Spleen (tissue), 11 donors: Measurements from ENCODE around the gene ATE1. TPM values are rescaled to one million over a fixed set of nuclear protein-coding genes. Genes with fewer than 3 reads are reported as not detected.
"Not testable (repeated sequence)": the region's sequence is repeated elsewhere in the genome, so short reads cannot be mapped to it uniquely, and the experiment has no call there.

Source experiments
- DNase-seq: peaks from one replicate; pipeline ENCODE4 v3.0.0-alpha.2; 2020
- H3K27ac ChIP-seq, 8 donors: fragments of 200-600 bp; sonication (generic) in 7 of 8; 1 replicate in 4 of 8; 2 replicates in 4 of 8; pipeline versions ENCODE4 v1.5.0 to v1.8.0; 2016 to 2021; ENCODE audit warnings: inconsistent platforms in 4 of 8, mild to moderate bottlenecking in 4 of 8, moderate library complexity in 1 of 8
- H3K27me3 ChIP-seq, 7 donors: fragments of 200-600 bp; sonication (generic) in 6 of 7; replicated peaks in 1 of 7; 1 replicate in 4 of 7; 2 replicates in 3 of 7; pipeline versions ENCODE4 v1.5.0 to v1.8.0; 2016 to 2021; ENCODE audit warnings: inconsistent platforms in 3 of 7, mild to moderate bottlenecking in 1 of 7
- H3K36me3 ChIP-seq, 6 donors: fragments of 200-600 bp; sonication (generic) in 5 of 6; 1 replicate in 4 of 6; 2 replicates in 2 of 6; pipeline versions ENCODE4 v1.5.0 to v1.8.0; 2016 to 2021; ENCODE audit warnings: inconsistent platforms in 2 of 6
- H3K4me1 ChIP-seq, 6 donors: fragments of 200-600 bp; sonication (generic) in 5 of 6; 1 replicate in 3 of 6; 2 replicates in 3 of 6; pipeline versions ENCODE4 v1.5.0 to v1.8.0; 2016 to 2021; ENCODE audit warnings: inconsistent platforms in 3 of 6
- H3K4me3 ChIP-seq, 8 donors: fragments of 200-600 bp; sonication (generic) in 7 of 8; 1 replicate in 4 of 8; 2 replicates in 4 of 8; pipeline versions ENCODE4 v1.5.0 to v1.8.0; 2016 to 2021; ENCODE audit warnings: inconsistent platforms in 4 of 8, mild to moderate bottlenecking in 4 of 8, moderate library complexity in 2 of 8
- H3K9me3 ChIP-seq, 8 donors: fragments of 200-600 bp; sonication (generic) in 7 of 8; 1 replicate in 4 of 8; 2 replicates in 4 of 8; pipeline versions ENCODE4 v1.5.0 to v1.8.0; 2016 to 2021; ENCODE audit warnings: inconsistent platforms in 4 of 8
- CTCF ChIP-seq, 11 experiments: fragments of 200-600 bp in 7 of 11; fragments of 450-650 bp in 4 of 11; sonication (generic) in 4 of 11; IDR thresholded peaks in 8 of 11; conservative IDR thresholded peaks in 3 of 11; 1 replicate in 7 of 11; 2 replicates in 4 of 11; pipeline versions ENCODE4 v1.4.0 to v1.8.0; 2016 to 2021; ENCODE audit warnings: antibody characterized with exemption in 11 of 11, inconsistent platforms in 4 of 11, mild to moderate bottlenecking in 1 of 11
- POLR2A ChIP-seq, 3 donors: fragments of 450-650 bp; IDR thresholded peaks; one replicate each; pipeline ENCODE4 v1.5.1; 2017; ENCODE audit warnings: antibody characterized with exemption in 3 of 3, mild to moderate bottlenecking in 1 of 3
- POLR2AphosphoS5 ChIP-seq, 3 donors: sonication (generic); formaldehyde crosslinking; IDR thresholded peaks; one replicate each; pipeline ENCODE4 v1.5.1; 2017; ENCODE audit warnings: antibody characterized with exemption in 3 of 3
- WGBS, 5 donors: extraction: QIAGEN DNeasy Blood & Tissue Kit in 3 of 5; methylation state at CpG; one replicate each; pipeline versions ENCODE4 v1.1.5 to v1.1.7; 2013 to 2018; 5-methylcytosine and 5-hydroxymethylcytosine counted together
- intact Hi-C: fragments of 100-400 bp; cut with DNase I; formaldehyde crosslinking; loops from one replicate; pipeline ENCODE4 v1.15.0; 2023; ENCODE audit warnings: low total_unique reads
- polyA plus RNA-seq, 3 donors: library from polyadenylated mRNA; stranded (reverse); fragments of 200-250 nt; gene quantifications; one replicate each; pipeline ENCODE4 v1.2.1, GENCODE V29; 2013
- total RNA-seq, 7 donors: library from RNA; depleted of rRNA in 3 of 7; stranded (reverse); fragments of >200 nt in 3 of 7; fragmentation: NEBNext Ultra II Directional in 4 of 7; extraction: Animal tissue kit (Norgen Biotek cat#: 25700) in 4 of 7; gene quantifications; one replicate each; pipeline versions ENCODE4 v1.1.0 to v1.2.1, GENCODE V29; 2016 to 2021
- donor health status: healthy with polysubstance abuse.
- donor health status: DM: no; HTN: no; CAD: no; lungs with moderate emphysema.
- donor health status: DM: no; HTN: no; CAD: no.
- donor health status: Bipolar disorder and iron deficiency.
- donor health status: healthy.
- donor health status: DM: no; HTN: no; CAD: no.
- donor health status: DM: yes; HTN: yes; CAD: no.

Gene ATE1
- total and polyA plus RNA-seq, 10 donors = 5.4 to 38.9 (median 29.9) TPM

GRCh38 chr10:121941532-121941931, 13.7 kb upstream of the ATE1 start:
- DNase-seq = no peak
- Histone ChIP-seq H3K27ac (peak overlapping the region in 2 of 8 donors; percentile 30 to 56), H3K4me1 (peaks cover 0 to 5% (median 0%) of the 10 kb centered on the region in 6 donors), H3K27me3 (no peaks in the 10 kb centered on the region), H3K4me3 (no peak overlapping the region), H3K9me3 (no peaks in the 10 kb centered on the region), H3K36me3 (no peaks in the 10 kb centered on the region)
- intact Hi-C loops = no loop called here
- 42 to 91% (median 60%) methylated on average over 3 of the region's 3 CpGs for WGBS, 5 donors
- TF ChIP-seq POLR2A (IDR thresholded peaks at IDR 0.05) = no peak
- TF ChIP-seq CTCF (IDR thresholded peaks at IDR 0.05 in 8 of 11, conservative IDR thresholded peaks at IDR 0.05 in 3 of 11) = no peak
- no peak for TF ChIP-seq POLR2AphosphoS5 (IDR thresholded peaks at IDR 0.05)

- Histone ChIP-seq H3K9me3 (no peaks in the 10 kb centered on the region), H3K4me1 (no peaks in the 10 kb centered on the region), H3K36me3 (no peaks in the 10 kb centered on the region), H3K27me3 (no peaks in the 10 kb centered on the region), H3K27ac (no peak overlapping the region), H3K4me3 (no peak overlapping the region)
- WGBS, 5 donors = 86 to 98% (median 95%) methylated on average over 2 of the region's 2 CpGs
- TF ChIP-seq POLR2AphosphoS5 (IDR thresholded peaks at IDR 0.05) = no peak
- no peak for TF ChIP-seq CTCF (IDR thresholded peaks at IDR 0.05 in 8 of 11, conservative IDR thresholded peaks at IDR 0.05 in 3 of 11)
- no peak for TF ChIP-seq POLR2A (IDR thresholded peaks at IDR 0.05)
- intact Hi-C loops = no loop called here
- DNase-seq = no peak
Observed at GRCh38 chr10:121936295-121936694, 8.5 kb upstream of the ATE1 start.

- H3K4me3 ChIP-seq = no peak overlapping the region
- no peaks in the 10 kb centered on the region for H3K9me3 ChIP-seq
- intact Hi-C loops = no loop called here
- no peaks in the 10 kb centered on the region for H3K27me3 ChIP-seq
- H3K27ac ChIP-seq = no peak overlapping the region
- TF ChIP-seq POLR2AphosphoS5 (IDR thresholded peaks at IDR 0.05) (no peak), POLR2A (IDR thresholded peaks at IDR 0.05) (no peak), CTCF (IDR thresholded peaks at IDR 0.05 in 8 of 11, conservative IDR thresholded peaks at IDR 0.05 in 3 of 11) (no peak)
- no peak for DNase-seq
- H3K36me3 ChIP-seq = no peaks in the 10 kb centered on the region
- no peaks in the 10 kb centered on the region for H3K4me1 ChIP-seq
- WGBS, 5 donors = 53 to 66% (median 65%) methylated on average over 7 of the region's 7 CpGs
Observed at GRCh38 chr10:121935702-121936101, 7.9 kb upstream of the ATE1 start.

GRCh38 chr10:121930268-121931085, 2.6 kb upstream of the ATE1 start:
- peaks cover 10 to 38% (median 29%) of the 10 kb centered on the region in 6 donors for H3K4me1 ChIP-seq
- H3K9me3 ChIP-seq, DNase-seq, H3K36me3 ChIP-seq, intact Hi-C loops, H3K27me3 ChIP-seq, H3K27ac ChIP-seq, H3K4me3 ChIP-seq: not testable (repeated sequence)
- 68 to 91% (median 82%) methylated on average over 11 of the region's 11 CpGs for WGBS, 5 donors

- H3K9me3 ChIP-seq, DNase-seq, H3K4me3 ChIP-seq, intact Hi-C loops, H3K27me3 ChIP-seq, H3K36me3 ChIP-seq: not testable (repeated sequence)
- WGBS, 5 donors = 90 to 92% (median 90%) methylated on average over 13 to 14 of the region's 14 CpGs
- peaks cover 10 to 45% (median 29%) of the 10 kb centered on the region in 6 donors for H3K4me1 ChIP-seq
- H3K27ac ChIP-seq = peak overlapping the region in 1 of 8 donors; percentile 1
Observed at GRCh38 chr10:121929585-121930267, 1.9 kb upstream of the ATE1 start.
